ENCODE measurements around the gene SYCN.

SYCN gene

DNA sequence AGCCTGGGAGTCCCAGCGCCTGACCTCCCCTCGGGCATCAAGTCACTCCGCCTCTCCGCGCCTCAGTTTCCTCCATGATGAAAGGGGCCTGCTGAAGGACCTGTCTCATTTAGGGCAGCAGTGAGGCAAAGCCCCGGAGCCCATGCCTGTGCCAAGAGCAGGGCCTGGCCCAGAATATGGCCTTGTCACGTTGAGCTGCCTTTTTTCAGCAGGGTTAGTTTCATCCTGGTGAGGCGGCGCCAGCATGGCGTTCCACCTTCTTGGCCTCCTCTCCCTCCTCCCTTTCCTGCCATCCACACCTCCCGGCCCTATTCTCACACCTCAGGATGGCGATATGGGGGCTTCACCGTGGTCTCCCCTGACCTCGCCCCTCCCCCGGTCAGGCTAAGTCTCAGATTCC, 48.3 kb downstream of the SYCN start:
- no peak for DNase-seq (ENCODE audit: low read depth in 2 of 2)

GRCh38 chr19:39155114-39155700, 48.9 kb downstream of the SYCN start:
- no peak for DNase-seq (ENCODE audit: low read depth in 2 of 2)

DNA sequence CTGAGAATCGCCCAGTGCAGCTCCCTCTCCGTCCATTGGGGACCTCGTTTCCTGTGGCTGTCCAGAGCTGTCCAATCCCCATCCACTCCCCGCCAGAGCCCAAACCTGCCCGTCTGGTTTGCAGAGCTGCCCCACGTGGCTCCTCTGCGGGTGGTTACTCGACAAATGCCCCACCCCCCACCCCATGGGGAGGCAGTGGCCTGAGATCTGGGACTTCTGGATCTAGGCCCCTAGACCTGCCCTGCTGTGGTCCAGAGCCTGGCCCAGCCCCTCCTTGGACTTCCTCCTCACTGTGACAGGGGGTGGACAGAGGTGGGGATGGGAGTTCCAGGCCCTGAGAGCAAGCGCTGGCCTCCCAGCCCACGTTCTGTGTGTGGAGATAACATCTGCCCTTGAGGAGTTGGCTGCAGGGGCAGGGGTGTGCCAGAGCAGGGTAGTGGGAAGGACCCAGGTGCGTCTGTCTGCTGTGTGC, 49.4 kb downstream of the SYCN start:
- no peak for DNase-seq (ENCODE audit: low read depth in 2 of 2)

DNA sequence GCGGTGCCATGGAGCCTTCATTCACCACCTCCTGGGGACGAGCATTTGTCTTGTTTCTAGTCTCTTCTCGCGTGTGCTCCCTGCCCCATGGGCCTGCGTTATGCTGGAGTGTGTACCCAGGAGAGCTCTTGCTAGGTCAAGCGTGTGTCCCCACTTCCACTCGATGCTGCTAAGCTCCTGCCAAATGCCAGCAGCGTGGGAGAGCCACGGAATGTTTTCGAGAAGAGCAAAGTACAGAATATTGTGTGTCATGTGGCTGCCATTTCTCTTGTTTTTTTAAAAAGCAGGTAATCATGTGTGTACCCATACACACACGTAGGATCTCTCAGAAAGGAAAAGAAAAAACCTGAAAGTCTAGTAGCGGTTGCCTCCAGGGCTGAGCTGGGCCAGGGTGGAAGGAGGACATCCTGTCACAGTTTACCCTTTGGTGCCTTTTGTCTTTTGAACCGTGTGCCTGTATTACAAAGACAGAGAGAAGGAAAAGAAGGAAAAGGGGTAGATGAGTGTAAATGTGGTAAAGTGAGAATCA, 49.9 kb downstream of the SYCN start:
- DNase-seq (ENCODE audit: low read depth in 2 of 2): no peak
